CD4-positive, alpha-beta T cell treated with Interleukin-15 for 4 hours (primary cell): ENCODE results near the gene NEK11.
"Not testable (repeated sequence)": the region's sequence is repeated elsewhere in the genome, so short reads cannot be mapped to it uniquely, and the experiment has no call there.

Experiments
- DNase-seq: peaks from one replicate; pipeline ENCODE4 v3.0.0-alpha.2; 2020; ENCODE audit warnings: low spot score

NEK11 gene

DNA sequence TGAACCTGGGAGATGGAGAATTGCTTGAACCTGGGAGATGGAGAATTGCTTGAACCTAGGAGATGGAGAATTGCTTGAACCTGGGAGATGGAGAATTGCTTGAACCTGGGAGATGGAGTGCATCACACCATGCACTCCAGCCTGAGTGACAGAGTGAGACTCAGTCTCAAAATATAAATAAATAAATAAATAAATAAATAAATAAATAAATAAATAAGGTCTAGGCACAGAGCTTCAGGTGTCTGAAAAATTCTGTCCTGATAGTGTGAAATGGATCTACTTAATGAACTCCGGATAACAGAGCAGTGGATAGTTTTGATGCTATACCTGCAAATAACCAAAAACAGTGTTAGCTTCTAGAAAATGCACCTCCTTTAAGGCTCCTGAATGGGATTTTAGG is 330.6 kb downstream of the NEK11 start:
- DNase-seq: no peak

GRCh38 chr3:131360191-131360755 is 333.6 kb downstream of the NEK11 start:
- DNase-seq: no peak

GRCh38 chr3:131361066-131361463 is 334.4 kb downstream of the NEK11 start:
- DNase-seq: not testable (repeated sequence)

DNA sequence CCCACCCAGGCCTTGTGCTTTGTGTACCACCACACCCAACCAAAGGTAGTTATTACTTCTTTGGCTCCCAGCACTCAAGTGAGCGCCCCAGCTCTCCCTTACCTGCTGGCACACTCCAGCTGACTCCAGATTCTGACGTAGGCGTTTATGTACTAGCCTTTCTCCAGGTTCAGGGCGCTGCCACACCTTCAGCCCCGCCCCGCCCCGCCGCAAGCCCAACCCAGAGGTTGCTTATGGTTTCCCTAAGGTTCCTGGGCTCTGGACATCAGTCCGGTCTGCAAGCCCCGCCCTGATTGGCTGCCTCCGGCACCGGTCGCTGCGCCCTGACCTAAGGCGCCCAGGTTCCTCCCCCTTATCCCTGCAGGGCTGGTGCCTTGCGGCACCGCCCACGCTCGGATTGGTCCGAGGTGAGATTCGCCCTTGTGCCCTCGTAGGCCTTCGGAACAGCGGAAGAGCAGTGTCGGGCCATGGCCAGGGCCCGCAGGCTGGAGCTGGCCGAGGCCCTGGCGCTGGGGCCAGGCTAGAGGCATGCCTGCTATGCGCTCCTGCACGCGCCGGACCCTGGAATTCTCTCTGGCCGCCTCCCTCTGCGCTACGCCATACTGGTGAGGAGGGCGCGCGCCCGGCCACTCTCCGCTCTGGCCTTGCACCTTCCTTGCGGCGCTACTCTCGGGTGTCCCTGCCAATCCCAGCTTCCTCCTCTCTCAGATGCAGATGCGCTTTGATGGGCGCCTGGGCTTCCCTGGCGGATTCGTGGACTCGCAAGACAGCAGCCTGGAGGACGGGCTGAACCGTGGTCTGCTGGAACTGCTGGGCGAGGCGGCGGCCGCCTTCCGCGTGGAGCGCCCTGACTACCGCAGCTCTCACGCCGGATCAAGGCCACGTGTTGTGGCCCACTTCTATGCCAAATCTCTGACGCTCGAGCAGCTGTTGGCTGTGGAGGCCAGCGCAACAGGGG is 335.1 kb downstream of the NEK11 start:
- DNase-seq: peak; percentile 20

- no peak for DNase-seq
These were observed 336.6 kb downstream of the NEK11 start for GRCh38 chr3:131363275-131363674.

DNA sequence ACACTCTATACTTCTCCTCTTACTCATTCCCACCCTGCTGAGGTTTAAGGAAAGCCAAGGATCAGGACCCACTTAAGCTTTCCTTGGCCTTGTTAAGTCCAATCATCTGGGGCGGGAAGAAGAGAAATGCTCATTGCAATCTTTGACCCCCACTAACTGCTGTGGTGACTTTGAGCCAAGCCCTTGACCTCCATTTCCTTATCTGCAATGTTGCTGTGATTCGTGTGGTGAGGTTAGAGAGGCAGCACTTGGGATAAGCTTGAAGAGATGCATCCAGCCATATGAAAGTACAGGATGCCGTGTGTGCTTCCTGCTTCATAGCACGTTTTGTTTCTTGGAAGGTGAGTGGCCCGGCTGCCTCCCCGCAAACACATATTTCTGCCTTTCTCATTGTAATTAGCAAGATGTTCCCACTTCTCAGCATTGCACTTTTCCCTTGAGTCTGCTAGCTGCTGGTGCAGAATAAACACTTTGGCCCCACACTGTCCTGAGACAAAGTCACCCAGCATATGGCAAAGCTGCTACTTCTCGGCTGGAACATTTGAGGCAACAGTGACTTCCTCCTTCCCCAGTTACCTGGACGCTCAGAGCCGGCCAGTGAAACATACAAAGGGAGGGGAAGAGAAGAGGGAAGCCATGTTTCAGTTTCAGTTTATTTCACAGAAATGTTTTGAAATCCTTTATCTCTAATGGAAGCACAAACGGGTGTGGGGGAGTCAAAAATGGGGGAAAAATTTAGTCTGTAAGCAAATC is 344.4 kb downstream of the NEK11 start:
- DNase-seq: no peak

DNA sequence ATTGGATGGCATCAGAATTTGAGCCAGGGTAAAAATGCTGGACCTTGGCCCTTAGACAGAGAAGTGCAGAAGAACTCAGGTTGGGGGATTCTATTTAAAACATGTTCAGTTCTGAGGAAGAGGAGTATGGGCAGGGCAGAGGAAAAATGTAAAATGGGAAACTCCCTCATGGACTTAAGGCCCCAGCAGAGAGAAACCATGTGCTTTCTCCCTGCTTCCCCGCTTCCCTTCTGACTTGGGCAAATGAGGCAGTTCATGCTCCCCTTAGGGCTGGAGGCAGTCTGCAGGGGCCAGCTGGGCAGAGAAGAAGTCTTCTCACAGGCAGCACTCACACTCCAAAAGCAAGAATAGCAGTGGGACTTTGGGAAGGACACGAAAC is 345.0 kb downstream of the NEK11 start:
- no peak for DNase-seq

DNA sequence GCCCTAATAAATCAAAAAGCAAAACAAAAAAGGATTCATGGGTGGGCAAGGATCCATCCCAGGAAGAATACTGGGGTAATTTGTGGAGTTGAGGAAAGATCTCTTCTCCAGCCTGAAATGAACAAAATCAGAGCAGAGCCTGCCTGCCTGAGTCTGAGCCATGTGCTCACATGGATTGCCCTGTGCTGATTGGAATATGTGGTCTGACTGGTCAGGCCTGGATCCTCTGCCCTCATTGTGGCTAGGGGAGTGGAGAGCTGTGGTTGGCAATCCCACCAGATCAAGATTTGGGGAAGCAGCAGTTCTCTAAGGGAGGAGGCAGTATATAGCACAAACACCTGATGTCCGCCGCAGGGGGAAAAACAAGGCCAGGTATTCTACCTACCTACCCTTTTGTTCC is 348.1 kb downstream of the NEK11 start:
- no peak for DNase-seq

- DNase-seq: not testable (repeated sequence)
These were observed 354.3 kb downstream of the NEK11 start for GRCh38 chr3:131380821-131381444.

GRCh38 chr3:131381445-131382291 is 355.0 kb downstream of the NEK11 start, which contains the start of gene NUDT16:
TSS of gene NUDT16 (plus strand) at chr3:131381774. CDS start at chr3:131381805, 31 bp downstream.
- peak; percentile 97 for DNase-seq

DNA sequence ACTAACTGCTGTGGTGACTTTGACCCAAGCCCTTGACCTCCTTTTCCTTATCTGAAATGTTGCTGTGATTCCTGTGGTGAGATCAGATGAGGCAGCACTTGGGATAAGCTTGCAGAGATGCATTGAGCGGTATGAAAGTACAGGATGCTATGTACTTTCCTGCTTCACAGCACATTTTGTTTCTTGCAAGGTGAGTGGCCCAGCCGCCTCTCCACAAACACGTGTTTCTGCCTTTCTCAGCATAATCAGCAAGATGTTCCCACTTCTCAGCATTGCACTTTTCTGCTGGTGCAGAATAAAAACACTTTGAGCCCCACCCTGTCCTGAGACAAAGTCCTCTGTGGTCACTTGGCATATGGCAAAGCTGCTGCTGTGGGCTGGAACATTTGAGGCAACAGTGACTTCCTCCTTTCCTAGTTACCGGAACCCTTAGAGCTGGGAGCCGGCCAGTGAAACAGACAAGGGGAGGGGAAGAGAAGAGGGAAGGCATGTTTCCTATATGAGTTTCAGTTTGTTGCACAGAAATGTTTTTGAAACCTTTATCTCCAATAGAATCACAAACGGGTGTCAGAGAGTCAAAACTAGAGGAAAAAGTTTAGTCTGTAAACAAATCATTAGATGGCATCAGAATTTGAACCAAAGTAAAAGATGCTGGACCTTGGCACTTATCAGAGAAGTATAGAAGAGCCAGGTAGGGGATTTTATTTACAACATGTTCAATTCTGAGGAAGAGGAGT is 359.9 kb downstream of the NEK11 start:
- peak; percentile 2 for DNase-seq

- DNase-seq: no peak
These were observed 361.3 kb downstream of the NEK11 start for GRCh38 chr3:131387796-131388489.

DNA sequence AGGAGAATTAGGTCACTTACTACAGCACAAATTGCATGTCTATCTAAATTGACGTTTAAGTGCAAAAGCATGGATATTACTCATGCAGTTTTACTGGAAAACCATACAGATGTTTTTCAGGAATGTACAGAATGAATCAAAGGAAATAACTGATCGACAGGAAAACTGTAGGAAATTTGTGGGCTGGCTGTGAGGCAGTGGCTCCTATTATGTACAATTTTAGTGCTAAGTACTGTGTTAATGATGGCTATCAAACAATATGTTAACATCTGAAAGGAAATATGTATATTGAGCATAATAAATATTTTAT is 361.8 kb downstream of the NEK11 start:
- no peak for DNase-seq

DNA sequence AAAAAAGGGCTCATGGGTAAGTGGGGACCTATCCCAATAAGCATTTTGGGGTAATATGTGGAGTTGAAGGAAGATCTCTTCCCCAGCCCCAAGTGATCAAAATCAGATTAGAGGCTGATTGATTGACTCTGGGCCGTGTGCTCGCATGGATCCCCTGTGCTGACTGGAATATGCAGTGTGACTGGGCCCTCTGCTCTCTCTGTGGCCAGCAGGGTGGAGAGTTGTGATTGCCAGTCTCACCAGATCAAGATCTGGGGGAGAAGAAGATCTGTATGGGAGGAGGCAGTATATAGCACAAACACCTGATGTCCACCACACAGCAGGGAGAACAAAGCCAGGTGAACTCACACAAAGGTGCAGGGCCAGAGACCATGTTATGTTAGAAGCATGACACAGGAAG is 363.7 kb downstream of the NEK11 start:
- DNase-seq: no peak

GRCh38 chr3:131393051-131393450 is 366.4 kb downstream of the NEK11 start:
- no peak for DNase-seq

- no peak for DNase-seq
These were observed 367.2 kb downstream of the NEK11 start for GRCh38 chr3:131393868-131394267.

- DNase-seq: no peak
These were observed 367.7 kb downstream of the NEK11 start for GRCh38 chr3:131394400-131394799.

DNA sequence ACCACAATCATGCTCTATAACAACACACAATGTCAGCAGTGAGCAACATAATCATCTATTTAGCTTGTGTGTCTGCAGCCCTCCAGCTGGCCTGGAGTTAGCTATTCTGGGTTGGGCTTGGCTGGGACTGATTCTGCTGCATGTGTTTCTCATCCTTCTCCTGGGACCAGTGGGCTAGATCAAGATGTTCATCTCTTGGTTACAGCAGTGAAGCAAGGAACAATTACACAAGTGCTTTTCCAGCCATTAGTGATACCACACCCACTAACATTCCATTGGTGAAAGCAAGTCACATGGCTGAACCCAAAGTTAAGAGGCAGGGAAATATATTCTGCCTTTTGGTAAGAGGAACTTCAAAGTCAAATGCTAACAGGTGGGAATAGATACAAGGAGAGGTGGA is 369.5 kb downstream of the NEK11 start:
- DNase-seq: no peak

GRCh38 chr3:131397889-131398288 is 371.2 kb downstream of the NEK11 start:
- no peak for DNase-seq
